Uterus (tissue), 4 donors: ENCODE measurements around the gene UMPS. TPM values are rescaled to one million over a fixed set of nuclear protein-coding genes. Genes with fewer than 3 reads are reported as not detected.

Source experiments
- DNase-seq, 2 donors: peaks; one replicate each; pipeline ENCODE4 v3.0.0-alpha.2; 2019 to 2020
- H3K27ac ChIP-seq, 2 donors: fragments of 200-600 bp; sonication (generic); 1 replicate in 1 of 2; 2 replicates in 1 of 2; pipeline ENCODE4 v1.5.1; 2016 to 2018
- H3K27me3 ChIP-seq, 2 donors: fragments of 200-600 bp; sonication (generic); one replicate each; pipeline ENCODE4 v1.5.1; 2018 to 2019; ENCODE audit warnings: control low read depth in 1 of 2
- H3K36me3 ChIP-seq, 2 donors: fragments of 200-600 bp; sonication (generic); one replicate each; pipeline ENCODE4 v1.5.1; 2019; ENCODE audit warnings: control low read depth in 1 of 2
- H3K4me1 ChIP-seq, 2 donors: fragments of 200-600 bp; sonication (generic); one replicate each; pipeline ENCODE4 v1.5.1; 2018 to 2019; ENCODE audit warnings: control low read depth in 1 of 2
- H3K4me3 ChIP-seq, 2 donors: fragments of 200-600 bp; sonication (generic); 1 replicate in 1 of 2; 2 replicates in 1 of 2; pipeline ENCODE4 v1.5.1; 2018 to 2019; ENCODE audit warnings: mild to moderate bottlenecking in 1 of 2
- H3K9me3 ChIP-seq, 2 donors: fragments of 200-600 bp; sonication (generic); one replicate each; pipeline ENCODE4 v1.5.1; 2019; ENCODE audit warnings: control low read depth in 1 of 2
- POLR2A ChIP-seq, 2 donors: fragments of 450-650 bp; IDR thresholded peaks; one replicate each; pipeline ENCODE4 v1.6.1; 2016; ENCODE audit warnings: antibody characterized with exemption in 2 of 2, mild to moderate bottlenecking in 1 of 2, moderate library complexity in 1 of 2
- intact Hi-C: fragments of 100-400 bp; cut with DNase I; formaldehyde crosslinking; loops from one replicate; pipeline ENCODE4 v1.15.1; 2023; ENCODE audit warnings: low total_unique reads
- total RNA-seq, 4 donors: library from RNA; depleted of rRNA in 3 of 4; stranded (reverse); fragments of >200 nt in 3 of 4; gene quantifications; one replicate each; pipeline versions ENCODE4 v1.1.0 to v1.2.4, GENCODE V29; 2014 to 2023
- TF ChIP-seq, protein P1 (sequence below), 4 experiments: fragments of 200-600 bp in 2 of 4; fragments of 450-650 bp in 2 of 4; sonication (generic) in 2 of 4; IDR thresholded peaks; one replicate each; pipeline ENCODE4 v1.5.1; 2016 to 2019; ENCODE audit warnings: antibody characterized with exemption in 4 of 4, mild to moderate bottlenecking in 2 of 4, moderate library complexity in 1 of 4
- donor health status: DM: yes; HTN: yes; CAD: no.

The UMPS gene
- total RNA-seq, 4 donors from 2014 or later: 5.4 to 54.8 (median 19.9) TPM

DNA sequence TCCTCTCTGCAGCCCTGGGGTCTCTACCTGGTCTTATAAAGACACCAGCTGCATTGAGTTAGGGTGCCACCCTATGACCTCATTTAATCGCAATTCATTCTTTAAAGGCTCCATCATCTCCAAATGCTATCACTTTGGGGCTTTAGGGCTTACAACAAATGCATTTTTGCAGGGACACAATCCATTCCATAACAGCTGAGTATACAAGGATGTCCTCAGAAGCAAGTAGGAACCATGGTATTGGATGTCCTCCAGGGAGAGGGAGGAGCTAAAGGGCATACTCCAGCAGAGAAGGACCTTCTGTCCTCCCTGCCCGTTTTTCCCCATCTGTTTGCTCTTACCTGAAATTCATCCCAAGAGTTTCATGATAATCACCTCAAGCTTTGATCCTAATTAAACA, 30.3 kb downstream of the UMPS start:
- Histone ChIP-seq H3K27ac (no peak overlapping the region), H3K4me3 (no peak overlapping the region), H3K27me3 (no peaks in the 10 kb centered on the region), H3K36me3 (no peaks in the 10 kb centered on the region), H3K4me1 (no peaks in the 10 kb centered on the region), H3K9me3 (no peaks in the 10 kb centered on the region)
- TF ChIP-seq, protein P1, sequence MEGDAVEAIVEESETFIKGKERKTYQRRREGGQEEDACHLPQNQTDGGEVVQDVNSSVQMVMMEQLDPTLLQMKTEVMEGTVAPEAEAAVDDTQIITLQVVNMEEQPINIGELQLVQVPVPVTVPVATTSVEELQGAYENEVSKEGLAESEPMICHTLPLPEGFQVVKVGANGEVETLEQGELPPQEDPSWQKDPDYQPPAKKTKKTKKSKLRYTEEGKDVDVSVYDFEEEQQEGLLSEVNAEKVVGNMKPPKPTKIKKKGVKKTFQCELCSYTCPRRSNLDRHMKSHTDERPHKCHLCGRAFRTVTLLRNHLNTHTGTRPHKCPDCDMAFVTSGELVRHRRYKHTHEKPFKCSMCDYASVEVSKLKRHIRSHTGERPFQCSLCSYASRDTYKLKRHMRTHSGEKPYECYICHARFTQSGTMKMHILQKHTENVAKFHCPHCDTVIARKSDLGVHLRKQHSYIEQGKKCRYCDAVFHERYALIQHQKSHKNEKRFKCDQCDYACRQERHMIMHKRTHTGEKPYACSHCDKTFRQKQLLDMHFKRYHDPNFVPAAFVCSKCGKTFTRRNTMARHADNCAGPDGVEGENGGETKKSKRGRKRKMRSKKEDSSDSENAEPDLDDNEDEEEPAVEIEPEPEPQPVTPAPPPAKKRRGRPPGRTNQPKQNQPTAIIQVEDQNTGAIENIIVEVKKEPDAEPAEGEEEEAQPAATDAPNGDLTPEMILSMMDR (IDR thresholded peaks at IDR 0.05): no peak
- TF ChIP-seq POLR2A (IDR thresholded peaks at IDR 0.05): no peak
- DNase-seq: no peak
- intact Hi-C loops: loop anchor here (5.0 kb wide), 1 partner anchor 142 kb away; no protein-coding TSS in a partner anchor

DNA sequence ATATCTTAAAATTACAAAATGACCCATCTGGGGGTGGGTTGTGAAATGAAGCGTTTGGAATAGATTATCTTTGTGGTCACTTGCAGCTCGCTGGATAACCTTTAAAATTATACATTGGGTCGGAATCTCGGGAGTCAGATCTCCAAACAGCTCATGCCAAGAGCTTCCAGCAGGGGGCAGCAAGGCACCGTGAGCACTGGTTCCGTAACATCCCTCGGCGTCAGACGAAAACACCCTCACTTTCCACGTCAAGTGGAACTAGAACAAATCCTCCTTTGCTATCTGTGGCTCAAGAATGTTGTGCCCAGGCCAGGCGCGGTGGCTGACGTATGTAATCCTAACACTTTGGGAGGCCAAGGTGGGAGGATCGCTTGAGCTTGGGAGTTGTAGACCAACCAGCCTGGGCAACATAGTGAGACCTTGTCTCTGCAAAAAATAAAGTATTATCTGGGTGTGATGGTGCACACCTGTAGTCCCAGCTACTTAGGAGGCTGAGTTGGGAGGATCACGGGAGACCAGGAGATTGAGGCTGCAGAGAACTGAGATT, 31.1 kb downstream of the UMPS start:
- Histone ChIP-seq H3K4me3 (no peak overlapping the region), H3K36me3 (no peaks in the 10 kb centered on the region), H3K27ac (peak overlapping the region; percentile 51 to 68), H3K4me1 (no peaks in the 10 kb centered on the region), H3K27me3 (no peaks in the 10 kb centered on the region), H3K9me3 (no peaks in the 10 kb centered on the region)
- DNase-seq: peak; percentile 92 to 93
- no peak for TF ChIP-seq POLR2A (IDR thresholded peaks at IDR 0.05)
- TF ChIP-seq, protein P1 (IDR thresholded peaks at IDR 0.05): peak; percentile 94 to 97 (median 96)
- intact Hi-C loops: loop anchor here (5.0 kb wide), 1 partner anchor 141 kb away; no protein-coding TSS in a partner anchor

DNA sequence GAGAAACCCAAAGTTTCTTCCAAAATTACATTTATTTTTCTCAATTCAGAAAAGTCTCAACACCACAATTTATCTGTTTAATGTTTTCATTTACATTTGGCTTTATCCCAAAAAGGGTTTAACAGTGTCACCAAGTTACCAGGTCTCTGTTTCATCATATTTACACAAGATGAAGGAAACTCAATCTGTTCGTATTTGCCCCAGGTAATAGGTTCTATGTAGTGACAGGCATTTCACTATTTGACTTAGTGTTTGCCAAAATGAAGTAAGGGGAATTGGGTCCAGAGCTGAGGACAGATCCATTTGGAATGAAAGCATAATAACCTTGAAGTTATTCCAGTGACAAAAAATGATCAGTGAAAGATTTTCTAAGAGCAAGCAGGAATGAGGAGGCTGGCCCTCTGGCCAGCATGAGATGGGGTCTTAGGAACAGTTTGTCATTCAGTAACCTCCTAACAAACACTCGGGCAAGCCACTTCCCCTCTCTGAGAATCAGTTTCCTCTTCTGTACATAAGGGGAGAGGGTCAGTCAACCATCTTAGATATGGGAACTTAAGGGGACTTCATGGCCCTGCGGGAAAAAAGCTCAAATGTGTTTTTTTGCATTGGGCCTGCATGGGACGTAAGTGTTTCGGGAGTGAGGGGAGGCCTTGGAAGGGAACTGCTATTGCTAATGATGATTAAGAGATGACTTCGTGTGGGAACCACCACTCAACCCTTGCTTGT, 31.8 kb downstream of the UMPS start:
- no peak for DNase-seq

DNA sequence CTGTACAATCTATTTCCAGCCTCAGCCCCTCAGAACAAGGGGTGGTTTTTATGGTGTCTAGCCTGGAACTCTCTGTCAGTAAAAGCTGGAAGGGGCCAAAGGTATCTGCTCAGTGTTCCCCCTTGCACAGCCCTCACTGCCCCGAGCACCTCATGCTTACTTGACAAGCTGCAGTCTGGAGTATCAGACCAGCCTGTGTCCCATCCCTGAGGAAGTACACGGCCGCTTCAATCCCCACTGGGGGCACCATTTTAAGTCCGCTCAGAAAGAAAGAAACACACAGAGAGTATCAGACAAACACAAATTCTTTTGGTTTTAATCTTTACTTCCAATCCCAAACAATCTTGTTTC, 32.4 kb downstream of the UMPS start:
- H3K4me1 ChIP-seq: no peaks in the 10 kb centered on the region
- no peak overlapping the region for H3K4me3 ChIP-seq
- H3K27ac ChIP-seq: peak overlapping the region in 1 of 2 donors; percentile 68
- no peak for TF ChIP-seq POLR2A (IDR thresholded peaks at IDR 0.05)
- H3K9me3 ChIP-seq: no peaks in the 10 kb centered on the region
- intact Hi-C loops: loop anchor here (5.0 kb wide), 1 partner anchor 140 kb away; no protein-coding TSS in a partner anchor
- no peaks in the 10 kb centered on the region for H3K27me3 ChIP-seq
- H3K36me3 ChIP-seq: no peaks in the 10 kb centered on the region
- DNase-seq: no peak

More for the DNA sequence above, 31.8 kb downstream of the UMPS start:
- TF ChIP-seq, protein P1 (IDR thresholded peaks at IDR 0.05): no peak
- no peak for TF ChIP-seq POLR2A (IDR thresholded peaks at IDR 0.05)
- no peaks in the 10 kb centered on the region for H3K9me3 ChIP-seq
- no peak overlapping the region for H3K4me3 ChIP-seq
- H3K27me3 ChIP-seq: no peaks in the 10 kb centered on the region
- intact Hi-C loops: loop anchor here (5.0 kb wide), 1 partner anchor 140 kb away; no protein-coding TSS in a partner anchor
- H3K27ac ChIP-seq: peak overlapping the region; percentile 51 to 68
- no peaks in the 10 kb centered on the region for H3K36me3 ChIP-seq
- H3K4me1 ChIP-seq: no peaks in the 10 kb centered on the region

DNA sequence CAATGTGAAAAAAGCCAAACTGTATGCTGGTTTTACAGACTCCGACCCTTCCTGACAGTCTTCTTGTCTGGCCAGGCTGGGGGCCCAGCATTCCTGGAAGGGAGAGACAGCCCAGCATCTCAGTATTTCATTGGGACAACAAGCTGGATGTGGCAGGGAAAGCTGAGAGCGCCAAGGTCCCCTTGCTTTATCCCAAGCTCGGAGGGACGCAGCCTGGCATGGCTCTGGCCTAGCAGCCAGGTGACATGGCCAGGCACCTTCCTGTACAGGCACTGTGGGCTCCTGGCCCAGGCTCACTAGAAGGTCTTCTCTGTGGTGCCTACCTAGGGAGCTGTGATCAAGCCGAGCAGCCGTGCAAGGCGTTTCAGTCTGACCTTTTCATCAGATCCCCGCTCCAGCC, 33.0 kb downstream of the UMPS start:
- no peak for DNase-seq
- TF ChIP-seq POLR2A (IDR thresholded peaks at IDR 0.05): no peak
- TF ChIP-seq, protein P1 (IDR thresholded peaks at IDR 0.05): no peak
- H3K4me1 ChIP-seq: no peaks in the 10 kb centered on the region
- no peaks in the 10 kb centered on the region for H3K36me3 ChIP-seq
- intact Hi-C loops: loop anchor here (5.0 kb wide), 1 partner anchor 139 kb away; no protein-coding TSS in a partner anchor
- H3K27me3 ChIP-seq: no peaks in the 10 kb centered on the region
- H3K4me3 ChIP-seq: no peak overlapping the region
- H3K27ac ChIP-seq: no peak overlapping the region
- no peaks in the 10 kb centered on the region for H3K9me3 ChIP-seq
